PC-9 (cell line): Measurements from ENCODE around the gene EVL.

Source experiments
- EZH2 ChIP-seq: fragments of 200-600 bp; sonication (generic); IDR thresholded peaks from 2 replicates; pipeline ENCODE4 v1.8.0; 2017; ENCODE audit warnings: antibody characterized with exemption, low read depth
- TF ChIP-seq, protein P1 (sequence below): fragments of 200-600 bp; sonication (generic); conservative IDR thresholded peaks from 2 replicates; pipeline ENCODE4 v1.6.1; 2017; ENCODE audit warnings: mixed run types, antibody characterized with exemption, mild to moderate bottlenecking, moderate library complexity

DNA sequence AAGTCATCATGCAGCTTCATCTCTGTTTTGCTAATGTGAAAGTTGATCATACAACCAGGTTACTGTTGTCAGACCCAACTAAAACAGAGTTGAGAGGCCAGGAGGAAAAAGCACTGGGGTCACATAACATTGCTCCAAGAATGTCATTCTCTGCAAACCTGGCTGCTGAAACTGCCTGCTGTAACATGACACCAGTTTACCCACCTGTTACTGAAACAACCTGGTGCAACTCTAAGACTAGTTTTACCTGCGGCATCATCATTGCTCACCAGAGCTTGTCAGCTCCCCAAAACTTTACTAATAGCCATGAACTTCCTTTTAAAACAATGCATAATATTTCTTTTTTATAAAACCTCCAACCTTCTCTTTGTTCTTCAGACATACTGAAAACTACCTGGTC is 124.9 kb downstream of the EVL start:
- TF ChIP-seq, protein P1, sequence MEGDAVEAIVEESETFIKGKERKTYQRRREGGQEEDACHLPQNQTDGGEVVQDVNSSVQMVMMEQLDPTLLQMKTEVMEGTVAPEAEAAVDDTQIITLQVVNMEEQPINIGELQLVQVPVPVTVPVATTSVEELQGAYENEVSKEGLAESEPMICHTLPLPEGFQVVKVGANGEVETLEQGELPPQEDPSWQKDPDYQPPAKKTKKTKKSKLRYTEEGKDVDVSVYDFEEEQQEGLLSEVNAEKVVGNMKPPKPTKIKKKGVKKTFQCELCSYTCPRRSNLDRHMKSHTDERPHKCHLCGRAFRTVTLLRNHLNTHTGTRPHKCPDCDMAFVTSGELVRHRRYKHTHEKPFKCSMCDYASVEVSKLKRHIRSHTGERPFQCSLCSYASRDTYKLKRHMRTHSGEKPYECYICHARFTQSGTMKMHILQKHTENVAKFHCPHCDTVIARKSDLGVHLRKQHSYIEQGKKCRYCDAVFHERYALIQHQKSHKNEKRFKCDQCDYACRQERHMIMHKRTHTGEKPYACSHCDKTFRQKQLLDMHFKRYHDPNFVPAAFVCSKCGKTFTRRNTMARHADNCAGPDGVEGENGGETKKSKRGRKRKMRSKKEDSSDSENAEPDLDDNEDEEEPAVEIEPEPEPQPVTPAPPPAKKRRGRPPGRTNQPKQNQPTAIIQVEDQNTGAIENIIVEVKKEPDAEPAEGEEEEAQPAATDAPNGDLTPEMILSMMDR, result no peak
- no peak for TF ChIP-seq EZH2
